Ovary (tissue), 9 donors: ENCODE results near the gene TIMM10. TPM values are rescaled to one million over a fixed set of nuclear protein-coding genes. Genes with fewer than 3 reads are reported as not detected.

Experiments used
- DNase-seq, 5 donors: peaks; one replicate each; pipeline ENCODE4 v3.0.0-alpha.2; 2019 to 2020
- H3K27ac ChIP-seq, 2 donors: fragments of 200-600 bp; one replicate each; pipeline versions ENCODE4 v1.5.1 to v1.8.0; 2019 to 2022
- H3K27me3 ChIP-seq: fragments of 200-600 bp; one replicate; pipeline ENCODE4 v1.8.0; 2022
- H3K36me3 ChIP-seq: fragments of 200-600 bp; sonication (generic); one replicate; pipeline ENCODE4 v1.5.1; 2019
- H3K4me1 ChIP-seq: one replicate; pipeline ENCODE4 v1.8.1; 2013; ENCODE audit warnings: mild to moderate bottlenecking, moderate library complexity; ENCODE audit not compliant: insufficient read depth
- H3K4me3 ChIP-seq: fragments of 200-600 bp; sonication (generic); one replicate; pipeline ENCODE4 v1.5.1; 2017
- H3K9me3 ChIP-seq, 2 donors: fragments of 200-600 bp in 1 of 2; sonication (generic) in 1 of 2; one replicate each; pipeline versions ENCODE4 v1.5.1 to v1.8.1; 2013 to 2019; ENCODE audit warnings: mild to moderate bottlenecking in 1 of 2, moderate library complexity in 1 of 2
- CTCF ChIP-seq, 3 donors: fragments of 450-650 bp in 2 of 3; fragments of 200-600 bp in 1 of 3; IDR thresholded peaks; one replicate each; pipeline versions ENCODE4 v1.5.1 to v1.8.0; 2016 to 2022; ENCODE audit warnings: antibody characterized with exemption in 3 of 3, mild to moderate bottlenecking in 1 of 3
- EP300 ChIP-seq: sonication (generic); formaldehyde crosslinking; IDR thresholded peaks from one replicate; pipeline ENCODE4 v1.6.1; 2017; ENCODE audit warnings: antibody characterized with exemption
- POLR2A ChIP-seq: fragments of 450-650 bp; IDR thresholded peaks from one replicate; pipeline ENCODE4 v1.6.1; 2017; ENCODE audit warnings: antibody characterized with exemption, mild to moderate bottlenecking, moderate library complexity
- WGBS, 3 donors: extraction: QIAGEN DNeasy Blood & Tissue Kit in 1 of 3; methylation state at CpG; one replicate each; pipeline versions ENCODE4 v1.1.5 to v1.1.7; 2013 to 2017; 5-methylcytosine and 5-hydroxymethylcytosine counted together
- intact Hi-C, 4 donors: fragments of 100-400 bp; cut with DNase I; formaldehyde crosslinking; loops; one replicate each; pipeline versions ENCODE4 v1.11.0 to v1.15.1; 2022 to 2023
- polyA plus RNA-seq, 2 donors: library from polyadenylated mRNA; stranded (reverse); fragments of 200-250 nt in 1 of 2; fragments of 350-450 nt in 1 of 2; fragmentation: Illumina TruSeq in 1 of 2; extraction: RNeasy Lipid Tissue Mini Kit (QIAGEN cat#74804) in 1 of 2; gene quantifications; one replicate each; pipeline ENCODE4 v1.2.3, GENCODE V29; 2013 to 2014
- total RNA-seq, 7 donors: library from RNA; depleted of rRNA in 2 of 7; stranded (reverse); fragments of >200 nt in 2 of 7; fragmentation: NEBNext Ultra II Directional in 3 of 7; extraction: Animal tissue kit (Norgen Biotek cat#: 25700) in 3 of 7; gene quantifications; one replicate each; pipeline versions ENCODE4 v1.1.0 to v1.2.4, GENCODE V29; 2016 to 2023
- donor health status: DM: no; HTN: no; CAD: no; lungs with moderate emphysema.
- donor health status: DM: no; HTN: no; CAD: no.
- donor health status: Bipolar disorder and iron deficiency.
- donor health status: DM: yes; HTN: yes; CAD: no.
- donor health status: DM: no; HTN: no; CAD: no.
- donor health status: DM: yes; HTN: yes; CAD: no.

TIMM10 gene
- total and polyA plus RNA-seq, 9 donors, result 23.4 to 42.0 (median 36.6) TPM

- intact Hi-C loops, result loop anchor here (2.0 to 10.0 kb wide), 4 partner anchors 34 to 72 kb away; no protein-coding TSS in a partner anchor
- Histone ChIP-seq H3K36me3 (no peaks in the 10 kb centered on the region), H3K9me3 (no peaks in the 10 kb centered on the region), H3K4me3 (no peak overlapping the region), H3K27me3 (no peaks in the 10 kb centered on the region), H3K4me1 (peaks cover 4% of the 10 kb centered on the region), H3K27ac (no peak overlapping the region)
- TF ChIP-seq CTCF (IDR thresholded peaks at IDR 0.05) (peak; percentile 82 to 94 (median 90)), EP300 (no peak), POLR2A (no peak)
- DNase-seq, result peak; percentile 62 to 83 (median 81)
- 15 to 17% (median 16%) methylated on average over 7 of the region's 7 CpGs for WGBS, 3 donors
Observed at GRCh38 chr11:57527056-57527631, 3.4 kb downstream of the TIMM10 start.

GRCh38 chr11:57523419-57523818 lies 7.1 kb downstream of the TIMM10 start:
- Histone ChIP-seq H3K36me3 (no peaks in the 10 kb centered on the region), H3K4me3 (no peak overlapping the region), H3K4me1 (no peaks in the 10 kb centered on the region), H3K27ac (no peak overlapping the region), H3K27me3 (no peaks in the 10 kb centered on the region), H3K9me3 (no peaks in the 10 kb centered on the region)
- TF ChIP-seq CTCF (IDR thresholded peaks at IDR 0.05) (no peak), EP300 (no peak), POLR2A (no peak)
- intact Hi-C loops, result loop anchor here in 2 of 4 donors (5.0 to 10.0 kb wide), 2 partner anchors 61 to 69 kb away; partner anchors contain the start of gene RTN4RL2 (in 1 of the 2)
- DNase-seq, result no peak
- WGBS, 3 donors, result 87 to 92% (median 88%) methylated on average over 4 of the region's 4 CpGs

- 88 to 92% (median 90%) methylated on average over 2 of the region's 2 CpGs for WGBS, 3 donors
- H3K27me3 ChIP-seq, result no peaks in the 10 kb centered on the region
- intact Hi-C loops, result loop anchor here in 2 of 4 donors (5.0 to 10.0 kb wide), 2 partner anchors 59 to 66 kb away; partner anchors contain the start of gene RTN4RL2 (in 1 of the 2)
- no peak overlapping the region for H3K27ac ChIP-seq
- H3K36me3 ChIP-seq, result no peaks in the 10 kb centered on the region
- TF ChIP-seq POLR2A (no peak), CTCF (IDR thresholded peaks at IDR 0.05) (no peak), EP300 (no peak)
- no peak overlapping the region for H3K4me3 ChIP-seq
- H3K4me1 ChIP-seq, result no peaks in the 10 kb centered on the region
- DNase-seq, result no peak
- H3K9me3 ChIP-seq, result no peaks in the 10 kb centered on the region
Observed at GRCh38 chr11:57521116-57521515, 9.4 kb downstream of the TIMM10 start.

- H3K4me3 ChIP-seq, result peak overlapping the region; percentile 91
- intact Hi-C loops, result no loop called here
Observed at GRCh38 chr11:57516061-57516443, 14.5 kb downstream of the TIMM10 start.

More at GRCh38 chr11:57516061-57516443, 14.5 kb downstream of the TIMM10 start:
- no peaks in the 10 kb centered on the region for H3K36me3 ChIP-seq
- H3K27ac ChIP-seq, result peak overlapping the region; percentile 73 to 75
- H3K27me3 ChIP-seq, result no peaks in the 10 kb centered on the region
- DNase-seq, result no peak
- H3K9me3 ChIP-seq, result no peaks in the 10 kb centered on the region
- TF ChIP-seq POLR2A, result no peak
- no peak for TF ChIP-seq CTCF (IDR thresholded peaks at IDR 0.05)
- TF ChIP-seq EP300, result no peak
- H3K4me1 ChIP-seq, result no peaks in the 10 kb centered on the region
- 7 to 11% (median 10%) methylated on average over 5 of the region's 5 CpGs for WGBS, 3 donors
